Stimulated activated CD4-positive, alpha-beta T cell treated with anti-CD3 and anti-CD28 coated beads, Interleukin-1b, Interleukin-23, amount 100 ng/mL, for 48 hours (primary cell): ENCODE data around the gene TPRKB.
"Not testable (repeated sequence)": the region's sequence is repeated elsewhere in the genome, so short reads cannot be mapped to it uniquely, and the experiment has no call there.

Source experiments
- DNase-seq: peaks from one replicate; pipeline ENCODE4 v3.0.0-alpha.2; 2020

Gene TPRKB

GRCh38 chr2:73698101-73698500 lies 39.0 kb downstream of the TPRKB start:
- DNase-seq = no peak

- no peak for DNase-seq
These were observed 39.5 kb downstream of the TPRKB start for GRCh38 chr2:73697606-73698005.

- not testable (repeated sequence) for DNase-seq
These were observed 40.2 kb downstream of the TPRKB start for GRCh38 chr2:73696985-73697384.

- DNase-seq = not testable (repeated sequence)
These were observed 40.6 kb downstream of the TPRKB start for GRCh38 chr2:73696521-73696920.

- DNase-seq = peak; percentile 16
These were observed 46.6 kb downstream of the TPRKB start for GRCh38 chr2:73690372-73691088.

GRCh38 chr2:73688494-73688893 lies 48.7 kb downstream of the TPRKB start:
- not testable (repeated sequence) for DNase-seq

GRCh38 chr2:73685764-73686438 lies 51.2 kb downstream of the TPRKB start:
- DNase-seq = no peak

GRCh38 chr2:73684905-73685304 lies 52.2 kb downstream of the TPRKB start:
- DNase-seq = not testable (repeated sequence)

GRCh38 chr2:73684325-73684724 lies 52.8 kb downstream of the TPRKB start:
- DNase-seq = peak; percentile 10

- DNase-seq = peak; percentile 13
These were observed 57.1 kb downstream of the TPRKB start for GRCh38 chr2:73679951-73680571.
